PC-9 (cell line): ENCODE measurements around the gene TRAF4.

Experiments used
- CTCF ChIP-seq: fragments of 200-600 bp; sonication (generic); conservative IDR thresholded peaks from 2 replicates; pipeline ENCODE4 v1.6.1; 2017; ENCODE audit warnings: mixed run types, antibody characterized with exemption, mild to moderate bottlenecking, moderate library complexity
- EZH2 ChIP-seq: fragments of 200-600 bp; sonication (generic); IDR thresholded peaks from 2 replicates; pipeline ENCODE4 v1.8.0; 2017; ENCODE audit warnings: antibody characterized with exemption, low read depth

GRCh38 chr17:28744972-28745785 is 1.4 kb downstream of the TRAF4 start:
- TF ChIP-seq CTCF (no peak), EZH2 (no peak)
